Activated naive CD4-positive, alpha-beta T cell (primary cell): ENCODE measurements around the gene LRCOL1.

Experiments
- DNase-seq, 4 experiments: peaks; one replicate each; lab custom pipeline; 2025; lab: John Stamatoyannopoulos, UW

The LRCOL1 gene

DNA sequence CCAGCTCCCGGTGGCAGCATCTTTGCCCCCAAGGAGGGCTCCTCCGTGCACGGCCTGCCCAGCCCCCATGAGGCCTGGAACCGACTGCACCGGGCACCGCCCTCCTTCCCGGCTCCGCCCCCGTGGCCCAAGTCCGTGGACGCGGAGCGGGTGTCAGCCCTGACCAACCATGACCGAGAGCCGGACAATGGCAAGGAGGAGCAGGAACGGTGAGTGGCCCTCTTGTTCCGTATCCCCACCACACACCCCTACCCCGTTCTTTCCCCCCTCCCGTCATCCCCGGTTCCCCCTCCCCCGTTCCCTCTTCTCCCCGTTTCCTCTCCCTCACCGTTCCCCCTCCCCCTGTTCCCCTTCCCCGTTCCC lies 28.3 kb downstream of the LRCOL1 start:
- DNase-seq: no peak

DNA sequence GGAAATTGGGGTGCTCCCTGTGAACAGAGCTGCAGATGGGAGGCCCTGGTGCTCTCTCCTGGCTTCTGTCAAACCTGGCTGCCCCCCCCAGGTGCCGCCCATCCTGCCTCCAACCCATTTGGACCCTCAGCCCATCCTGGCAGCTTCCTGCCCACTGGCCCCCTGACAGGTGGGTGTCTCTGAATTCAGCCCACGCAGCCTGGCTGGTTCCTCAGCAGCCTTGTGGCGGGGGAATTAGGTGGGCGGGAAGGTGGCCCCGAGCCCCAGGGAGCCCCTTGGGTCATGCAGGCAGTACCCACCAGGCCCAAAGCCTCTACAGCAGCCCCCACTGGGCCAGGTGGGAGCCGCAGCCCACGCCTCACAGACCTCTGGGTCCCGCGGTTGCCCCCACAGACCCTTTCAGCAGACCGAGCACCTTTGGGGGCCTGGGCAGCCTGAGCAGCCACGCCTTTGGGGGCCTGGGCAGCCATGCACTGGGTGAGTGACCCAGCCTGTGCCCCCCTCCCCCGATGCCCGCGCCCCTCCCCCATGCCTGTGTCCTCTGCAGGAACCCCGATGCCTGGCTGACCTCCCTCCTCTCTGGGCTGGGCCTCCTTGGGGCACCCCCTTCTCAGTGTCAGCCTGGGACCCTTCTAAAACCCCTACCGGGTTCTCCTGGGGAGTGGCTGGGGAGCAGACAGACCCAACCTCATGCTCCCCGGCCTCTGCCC lies 28.9 kb downstream of the LRCOL1 start:
- DNase-seq: no peak

DNA sequence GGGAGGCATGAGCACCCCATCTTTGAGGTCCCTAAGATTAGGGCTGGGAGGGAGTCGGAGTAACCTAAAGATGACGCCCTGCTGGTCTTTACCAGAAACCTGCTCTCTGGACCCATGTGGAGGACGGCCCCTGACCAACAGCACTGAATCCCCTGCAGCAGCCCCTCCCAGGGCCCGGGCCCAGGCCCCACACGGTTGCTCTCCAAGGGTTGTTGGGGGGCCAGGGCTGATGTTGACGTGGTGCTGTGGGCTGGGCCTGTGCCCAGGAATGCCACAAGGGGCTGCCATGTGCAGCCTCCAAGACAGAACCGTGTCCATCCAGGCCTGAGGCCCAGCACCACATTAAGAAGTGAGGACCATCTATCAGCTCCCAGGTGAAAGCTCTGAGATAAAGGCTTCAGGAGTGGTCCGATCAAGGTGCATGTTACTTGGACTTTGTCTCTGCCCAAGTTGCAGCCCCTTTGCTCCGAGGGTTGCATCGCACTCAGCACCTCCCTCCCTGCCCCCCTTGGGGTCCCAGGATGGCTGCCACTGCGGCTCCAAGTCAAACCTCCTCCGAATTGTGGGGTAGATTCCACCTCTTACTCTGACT lies 29.6 kb downstream of the LRCOL1 start:
- DNase-seq: no peak

DNA sequence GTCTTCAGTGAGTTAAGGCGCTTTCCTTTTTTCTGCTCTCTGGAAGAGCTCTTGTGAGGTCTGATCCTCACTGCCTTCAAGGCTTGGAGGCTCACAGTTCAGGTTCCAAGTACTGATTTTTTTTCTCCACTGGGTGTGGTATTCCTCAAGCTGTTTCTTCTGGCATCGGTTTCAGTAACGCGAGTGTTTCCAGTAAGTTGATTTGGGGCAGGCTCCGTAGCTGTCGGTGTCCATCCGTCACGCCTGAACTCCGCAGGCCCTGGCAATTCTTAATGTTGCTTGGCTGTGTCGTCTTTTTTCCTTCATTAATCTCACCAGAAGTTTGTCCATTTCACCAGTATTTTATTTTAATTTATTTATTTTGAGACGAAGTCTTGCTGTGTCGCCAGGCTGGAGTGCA lies 30.6 kb downstream of the LRCOL1 start:
- no peak for DNase-seq

DNA sequence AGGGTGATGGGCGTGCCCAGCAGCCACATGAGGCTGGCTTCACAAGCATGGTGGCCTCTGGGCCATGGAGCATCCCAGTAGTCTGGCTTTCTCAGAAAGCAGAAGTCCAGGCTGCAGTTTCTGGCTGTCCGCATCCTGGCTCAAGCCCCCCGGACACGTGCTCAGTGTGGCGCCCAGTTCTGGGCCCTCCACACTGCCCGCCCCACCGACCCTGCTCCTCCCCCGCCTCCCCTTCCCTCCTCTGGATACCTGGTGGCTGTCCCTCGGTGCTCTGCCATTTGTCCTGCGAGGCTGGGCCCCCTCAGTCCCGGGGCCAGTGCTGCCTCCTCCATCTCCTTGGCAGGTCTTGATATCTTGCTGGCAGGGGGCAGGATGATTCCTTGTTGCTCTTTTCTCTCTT lies 31.6 kb downstream of the LRCOL1 start:
- no peak for DNase-seq

DNA sequence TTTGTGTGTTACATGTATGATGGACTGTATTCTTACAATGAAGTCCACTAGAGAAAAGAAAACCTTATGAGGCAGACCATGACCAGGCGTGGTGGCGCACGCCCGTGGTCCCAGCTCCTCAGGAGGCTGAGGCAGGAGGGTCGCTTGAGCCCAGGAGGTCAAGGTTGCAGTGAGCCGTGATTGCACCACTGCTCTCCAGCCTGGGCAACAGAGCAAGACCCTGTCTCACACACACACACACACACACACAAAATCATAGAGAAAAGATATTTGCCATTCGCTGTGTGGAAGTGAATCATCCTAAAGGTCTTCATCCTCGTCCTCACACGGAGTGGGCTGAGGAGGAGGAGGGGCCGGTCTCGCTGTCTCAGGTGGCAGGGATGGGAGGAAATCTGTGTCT lies 32.3 kb downstream of the LRCOL1 start:
- no peak for DNase-seq

DNA sequence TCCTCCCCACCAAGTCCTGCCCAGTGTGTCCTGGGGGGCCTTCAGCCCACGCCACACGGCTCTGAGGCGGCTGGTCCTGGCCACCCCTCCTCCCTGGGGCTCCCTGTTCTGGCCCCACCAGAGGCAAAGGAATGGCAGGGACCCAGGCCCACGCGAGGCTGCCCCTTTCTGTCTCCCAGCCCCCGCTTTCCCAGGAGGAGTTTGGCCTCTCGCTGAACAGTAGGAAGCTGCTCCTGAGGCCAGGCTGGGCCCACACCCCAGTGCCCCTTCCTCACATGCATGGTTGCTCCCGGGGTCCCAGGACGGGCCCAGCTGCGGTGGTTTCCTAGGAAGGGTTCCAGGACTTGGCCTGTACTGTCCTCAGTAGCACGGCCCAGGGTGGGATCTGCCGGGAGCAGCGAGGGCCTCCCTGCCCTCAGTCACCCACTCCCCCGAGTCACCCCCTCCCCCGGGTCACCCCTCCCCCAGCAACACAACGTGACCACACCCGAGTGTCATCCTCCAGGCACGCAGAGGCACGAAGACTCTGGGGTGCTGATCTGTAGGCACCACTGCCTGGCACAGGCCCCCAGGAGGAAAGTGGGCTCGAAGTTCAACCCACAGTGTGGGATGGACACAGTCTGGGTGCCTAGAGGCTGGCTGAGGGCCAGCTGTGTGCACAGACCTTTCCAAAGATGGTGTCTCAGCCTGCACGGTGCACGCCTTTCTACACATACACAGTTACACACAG lies 33.0 kb downstream of the LRCOL1 start:
- no peak for DNase-seq

DNA sequence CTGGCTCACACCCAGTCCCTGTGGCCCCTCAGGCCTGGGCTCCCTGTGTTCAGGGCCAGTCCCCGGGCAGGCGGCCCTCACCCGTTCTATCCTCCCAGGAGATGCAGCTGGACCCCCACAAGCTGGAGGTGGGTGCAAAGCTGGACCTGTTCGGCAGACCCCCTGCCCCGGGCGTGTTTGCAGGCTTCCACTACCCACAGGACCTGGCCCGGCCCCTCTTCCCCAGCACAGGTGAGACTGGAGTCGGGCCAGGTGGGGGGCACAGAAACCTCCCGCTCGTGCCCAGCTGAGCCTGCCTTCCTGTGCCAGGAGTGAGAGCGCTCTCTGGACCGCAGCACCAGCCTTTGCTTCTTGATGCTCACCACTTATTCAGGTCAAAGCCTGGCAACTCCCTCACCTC lies 33.7 kb downstream of the LRCOL1 start:
- no peak for DNase-seq

DNA sequence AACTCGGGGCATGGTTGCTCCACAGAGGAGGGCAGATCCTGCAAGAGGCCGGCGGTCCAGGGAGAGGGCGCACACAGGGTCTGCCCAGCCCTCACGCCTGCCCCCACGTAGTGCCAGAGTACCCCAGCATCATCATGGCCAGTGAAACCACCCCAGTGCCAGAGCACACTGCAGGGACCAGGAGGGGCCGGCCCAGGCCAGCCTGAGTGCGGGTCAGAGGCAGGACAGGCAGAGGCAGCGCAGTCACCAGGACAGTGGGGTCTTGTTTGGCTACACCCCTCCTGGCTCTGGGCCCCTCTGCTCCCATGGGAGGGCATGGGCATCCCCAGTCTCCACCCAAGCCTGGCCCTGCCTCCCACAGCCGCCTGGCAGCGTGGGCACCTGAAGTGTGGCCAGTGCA lies 34.7 kb downstream of the LRCOL1 start:
- no peak for DNase-seq

DNA sequence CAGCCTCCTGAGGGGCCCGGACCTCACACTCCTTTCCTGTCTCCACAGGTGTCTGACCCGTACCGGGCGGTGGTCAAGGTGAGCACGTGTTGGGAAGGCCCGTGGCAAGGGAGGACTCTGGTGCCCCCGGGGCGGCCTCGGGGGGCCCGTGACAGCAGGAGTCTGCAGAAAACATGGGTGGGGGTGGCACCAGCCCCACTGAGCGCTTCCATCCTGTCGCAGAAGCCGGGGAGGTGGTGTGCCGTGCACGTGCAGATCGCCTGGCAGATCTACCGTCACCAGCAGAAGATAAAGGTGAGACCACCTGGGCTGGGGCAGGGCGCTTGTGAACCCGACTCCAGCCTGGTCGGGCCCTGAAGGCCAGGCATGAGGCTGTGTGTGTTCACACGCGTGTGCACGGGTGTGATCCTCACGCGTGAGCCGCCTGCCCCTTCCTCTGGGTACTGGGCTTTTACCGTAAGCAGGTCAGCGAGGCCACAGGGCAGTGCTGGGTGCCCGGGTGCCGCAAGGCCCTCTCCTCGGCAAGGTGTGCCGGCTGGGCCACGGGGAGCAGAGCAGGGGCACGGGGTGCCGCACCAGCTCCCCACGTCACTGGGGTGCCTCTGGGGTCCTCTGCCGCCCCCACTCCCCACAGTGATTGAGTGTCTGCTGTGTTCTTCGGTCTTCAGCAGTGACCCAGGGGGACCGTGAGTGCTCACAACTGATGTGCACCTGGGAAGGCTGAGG lies 35.9 kb downstream of the LRCOL1 start:
- DNase-seq: no peak

DNA sequence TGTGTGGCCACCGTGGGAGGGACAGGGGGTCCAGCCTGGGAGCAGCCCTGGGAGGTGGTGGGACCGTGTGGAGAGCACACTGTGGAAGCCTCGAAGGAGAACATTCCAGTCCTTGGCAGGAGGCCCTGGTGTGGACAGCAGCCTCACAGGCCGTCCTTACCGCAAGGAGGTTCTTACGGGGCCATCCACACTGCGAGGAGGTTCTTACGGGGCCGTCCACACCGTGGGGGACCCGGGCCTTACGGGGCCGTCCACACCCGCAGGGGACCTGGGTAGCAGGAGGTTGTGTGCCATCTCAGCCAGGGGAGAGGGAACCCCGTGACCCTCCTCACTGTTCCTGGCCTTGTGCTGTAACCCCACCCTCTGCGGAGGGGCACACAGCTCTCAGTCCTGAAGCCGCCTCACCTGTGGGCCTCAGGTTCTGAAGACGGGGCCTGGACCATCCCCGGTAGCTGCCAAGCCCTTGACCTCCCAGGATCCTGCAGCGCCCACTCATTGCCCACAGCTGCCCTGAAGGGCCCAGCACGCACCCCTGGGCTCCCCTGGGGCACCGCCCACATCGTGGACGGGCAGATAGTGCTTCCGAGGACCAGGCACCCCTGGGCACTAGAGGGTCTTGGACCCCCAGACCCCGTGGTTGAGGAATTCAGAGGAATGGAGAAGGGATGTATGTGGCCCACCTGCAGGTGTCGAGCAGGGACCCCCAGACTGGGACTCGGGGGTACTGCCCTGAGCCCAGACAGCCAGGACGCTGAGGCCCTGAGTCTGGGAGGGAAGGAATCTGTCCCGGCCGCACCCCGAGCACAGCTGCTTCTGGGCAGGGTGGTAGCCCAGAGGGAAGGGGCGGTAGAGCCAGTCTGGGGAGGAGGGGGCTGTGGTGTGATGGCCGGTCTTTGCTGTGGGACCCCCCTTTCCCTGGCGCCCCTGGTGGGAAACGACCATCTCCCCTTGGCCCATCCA lies 37.3 kb downstream of the LRCOL1 start:
- DNase-seq: no peak

DNA sequence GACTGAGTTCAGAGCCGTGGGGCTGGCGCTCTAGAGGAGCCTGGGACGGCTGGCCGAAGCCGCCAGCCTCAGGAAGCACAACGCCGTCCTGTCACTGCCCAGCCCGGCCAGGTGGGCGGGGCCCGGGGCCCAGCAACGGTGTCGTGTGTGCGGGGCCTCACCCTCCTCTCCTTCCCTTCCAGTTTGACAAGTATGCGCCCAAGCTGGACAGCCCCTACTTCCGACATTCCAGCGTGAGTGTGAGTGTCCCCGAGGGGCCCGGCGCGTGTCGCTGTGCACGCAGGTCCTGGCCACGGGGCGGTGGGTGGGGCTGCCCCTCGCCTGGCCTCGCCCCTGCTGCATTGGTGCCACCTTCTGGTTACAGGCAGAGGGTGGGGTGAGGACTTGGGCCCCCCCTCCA lies 38.3 kb downstream of the LRCOL1 start:
- no peak for DNase-seq

DNA sequence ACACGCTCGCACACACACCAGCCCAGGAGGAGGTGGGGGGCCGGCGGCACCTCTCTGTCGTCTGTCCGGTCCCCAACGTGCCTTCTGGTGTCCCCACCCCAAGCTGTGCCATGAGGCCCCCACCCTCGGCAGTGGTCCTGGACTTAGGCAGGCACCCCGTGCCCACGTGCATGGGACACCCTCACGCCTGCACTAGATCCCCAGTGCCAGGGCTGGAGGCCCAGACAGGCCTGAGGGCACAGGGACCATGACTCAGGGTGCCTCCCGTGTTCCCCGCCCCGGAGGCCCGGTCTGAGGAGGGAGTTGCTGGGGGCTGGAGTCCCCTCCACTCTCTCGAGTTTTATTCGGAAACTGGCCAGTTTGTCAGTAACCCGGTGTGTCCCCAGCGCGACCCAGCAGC lies 38.8 kb downstream of the LRCOL1 start:
- no peak for DNase-seq

DNA sequence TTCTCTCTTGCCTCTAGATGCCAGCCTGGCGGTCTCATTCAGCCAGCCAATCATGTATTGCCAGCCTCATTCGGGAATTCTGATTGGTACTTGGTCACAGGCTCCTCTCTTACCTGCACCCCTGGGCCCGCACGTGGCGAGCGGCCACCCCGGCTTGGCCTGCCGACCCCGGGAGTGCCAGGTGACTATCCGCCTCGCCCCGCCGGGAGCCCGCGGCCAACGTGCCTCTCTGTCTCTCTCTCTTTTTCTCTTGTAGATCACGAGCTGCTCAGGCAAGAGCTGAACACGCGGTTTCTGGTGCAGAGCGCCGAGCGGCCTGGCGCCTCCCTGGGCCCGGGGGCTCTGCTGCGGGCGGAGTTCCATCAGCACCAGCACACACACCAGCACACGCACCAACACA lies 39.3 kb downstream of the LRCOL1 start:
- DNase-seq: no peak

DNA sequence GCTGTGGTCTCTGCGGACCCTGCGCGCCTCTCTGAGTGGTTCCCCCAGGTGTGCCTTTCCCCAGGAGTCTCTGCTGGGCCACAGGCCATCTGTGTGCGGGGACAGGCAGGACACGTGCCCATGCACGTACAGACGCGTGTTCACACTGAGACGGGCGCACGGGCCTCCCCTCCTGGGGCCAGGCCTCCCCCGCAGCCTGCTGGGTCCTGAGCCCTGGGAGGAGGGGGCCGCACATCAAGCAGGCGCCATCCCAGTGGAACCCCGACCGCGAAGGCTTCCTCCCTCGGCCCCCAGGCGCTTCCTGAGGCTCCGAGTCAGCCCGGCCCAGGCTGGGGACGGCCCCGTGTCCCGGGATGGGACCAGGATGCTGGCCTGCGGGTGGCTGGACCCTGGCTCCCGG lies 39.7 kb downstream of the LRCOL1 start:
- DNase-seq: no peak

DNA sequence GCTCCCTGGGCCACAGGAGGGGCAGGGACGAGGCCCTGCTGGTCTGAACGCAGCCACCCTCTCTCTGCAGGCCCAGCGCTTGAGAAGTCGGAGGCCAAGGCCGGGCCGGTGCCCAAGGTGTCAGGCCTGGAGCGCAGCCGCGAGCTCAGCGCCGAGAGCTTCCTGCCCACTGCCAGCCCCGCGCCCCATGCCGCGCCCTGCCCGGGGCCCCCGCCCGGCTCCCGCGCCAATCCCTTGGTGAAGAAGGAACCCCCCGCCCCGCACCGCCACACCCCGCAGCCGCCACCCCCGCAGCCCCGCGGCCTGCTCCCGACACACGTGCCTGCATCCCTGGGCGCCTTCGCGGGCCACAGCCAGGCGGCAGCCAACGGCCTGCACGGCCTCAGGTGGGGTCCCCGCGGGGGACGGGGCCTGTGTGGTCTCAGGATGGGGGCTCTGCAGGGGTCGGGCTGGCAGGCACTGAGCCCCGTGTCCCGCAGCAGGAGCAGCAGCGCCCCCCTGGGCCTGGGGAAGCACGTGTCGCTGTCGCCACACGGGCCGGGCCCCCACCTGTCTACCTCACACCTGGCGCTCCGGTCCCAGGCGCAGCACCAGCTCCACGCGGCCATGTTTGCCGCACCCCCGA lies 40.4 kb downstream of the LRCOL1 start:
- no peak for DNase-seq

DNA sequence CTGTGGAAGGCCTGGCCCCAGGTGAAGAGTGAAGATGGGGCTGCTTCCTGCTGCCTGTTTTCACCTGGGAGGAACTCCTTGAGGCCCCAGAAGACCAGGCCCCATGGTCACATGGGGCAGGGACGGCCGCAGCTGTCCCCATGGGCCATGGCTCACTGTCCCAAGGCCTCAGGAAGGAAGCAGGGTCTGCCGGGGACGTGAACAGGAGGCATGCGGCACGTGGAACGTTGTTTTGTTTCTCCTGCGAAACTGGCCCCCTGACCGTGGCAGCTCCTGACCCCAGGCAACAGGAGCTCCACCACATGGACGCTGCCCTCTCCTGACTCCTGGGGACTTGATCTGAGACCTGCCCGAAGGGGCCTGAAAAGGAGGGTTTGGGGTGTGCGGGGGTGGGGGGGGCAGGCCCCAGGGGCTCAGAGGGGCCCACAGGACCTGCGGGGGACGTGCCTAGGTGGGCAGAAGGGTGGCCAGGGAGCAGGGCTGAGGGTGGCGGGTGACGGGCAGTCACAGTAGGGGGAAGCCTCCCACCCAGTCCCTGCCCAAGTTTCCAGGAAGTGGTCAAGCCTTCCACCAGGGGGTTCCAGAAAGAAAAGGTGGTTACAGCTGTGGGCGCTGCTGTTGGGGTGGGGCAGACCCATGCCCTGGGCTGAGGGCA lies 41.4 kb downstream of the LRCOL1 start:
- no peak for DNase-seq

DNA sequence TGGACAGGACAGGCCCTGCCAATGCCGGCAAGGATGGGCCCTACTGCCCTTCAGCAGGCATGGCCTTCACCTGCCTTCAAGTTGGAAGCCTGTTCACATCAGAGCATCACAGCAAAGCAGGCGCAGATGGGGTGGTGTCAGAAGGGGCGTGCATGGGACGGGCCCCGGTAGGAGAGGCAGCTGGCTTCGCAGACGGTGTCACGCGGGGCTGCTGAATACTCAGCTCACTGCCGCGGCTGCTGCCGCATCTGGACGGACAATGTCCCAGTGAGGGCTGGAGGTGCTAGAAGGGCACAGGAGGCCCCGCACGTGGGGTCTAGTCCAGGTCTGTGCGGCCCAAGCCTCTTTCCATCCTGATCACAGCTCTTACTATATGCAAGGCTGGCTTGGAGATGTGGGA lies 42.1 kb downstream of the LRCOL1 start:
- DNase-seq: no peak

DNA sequence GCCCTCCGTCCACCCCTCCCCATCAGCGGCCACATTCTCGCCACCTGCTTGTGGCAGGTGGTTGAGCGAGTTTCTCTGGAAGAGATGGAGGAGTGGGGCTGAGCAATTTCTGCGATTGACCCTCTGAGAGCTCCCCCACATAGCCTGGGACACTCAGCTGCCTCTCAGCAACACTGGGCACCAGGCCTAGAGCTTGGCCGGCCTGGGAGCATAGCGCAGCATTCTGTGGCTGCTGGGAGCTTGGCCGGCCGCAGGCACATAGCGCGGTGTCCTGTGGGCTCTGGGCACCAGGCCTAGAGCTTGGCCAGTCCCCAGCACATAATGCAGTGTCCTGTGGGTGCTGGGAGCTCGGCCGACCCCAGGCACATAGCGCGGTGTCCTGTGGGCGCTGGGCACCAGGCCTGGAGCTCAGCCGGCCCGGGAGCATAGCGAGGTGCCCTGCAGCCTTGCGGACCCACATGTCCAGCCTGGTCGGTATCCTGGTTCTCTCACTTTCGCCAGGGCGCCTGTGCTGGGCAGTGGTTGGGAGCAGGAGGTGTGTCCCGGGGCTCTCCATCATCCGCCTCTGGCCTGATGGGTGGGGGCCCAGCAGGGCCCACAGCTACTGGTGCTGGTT lies 43.8 kb downstream of the LRCOL1 start:
- no peak for DNase-seq

DNA sequence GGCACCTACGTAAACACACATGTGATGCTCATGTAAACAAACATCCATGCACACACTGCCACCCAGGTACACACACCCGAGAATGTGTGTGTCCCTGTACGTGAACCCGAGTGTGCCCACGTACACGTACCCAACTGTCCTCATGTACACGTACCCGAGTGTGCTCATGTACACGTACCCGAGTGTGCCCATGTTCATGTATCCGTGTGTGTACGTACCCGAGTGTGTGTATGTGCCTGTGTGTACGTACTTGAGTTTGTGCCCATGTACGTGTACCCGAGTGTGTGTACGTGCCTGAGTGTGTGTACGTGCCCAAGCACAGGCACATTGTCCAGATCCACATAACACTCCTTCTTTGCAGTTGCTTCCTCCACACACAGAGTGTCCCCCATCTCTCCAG lies 45.0 kb downstream of the LRCOL1 start:
- DNase-seq: no peak
